HUES6 (cell line): ENCODE results near the gene NDUFS4.
"Not testable (repeated sequence)": the region's sequence is repeated elsewhere in the genome, so short reads cannot be mapped to it uniquely, and the experiment has no call there.

ENCODE experiments used
- H3K27ac ChIP-seq: 2 replicates; pipeline ENCODE4 v1.7.0; 2013; ENCODE audit warnings: low read depth, mild to moderate bottlenecking, low read length, inconsistent platforms
- H3K27me3 ChIP-seq: 2 replicates; pipeline ENCODE4 v1.6.1; 2013; ENCODE audit warnings: low read length; ENCODE audit not compliant: control insufficient read depth, insufficient read depth
- H3K36me3 ChIP-seq: 2 replicates; pipeline ENCODE4 v1.6.1; 2013; ENCODE audit warnings: low read length; ENCODE audit not compliant: control insufficient read depth, insufficient read depth
- H3K4me1 ChIP-seq: 2 replicates; pipeline ENCODE4 v1.6.1; 2013; ENCODE audit warnings: low read length; ENCODE audit not compliant: control insufficient read depth, insufficient read depth
- H3K4me3 ChIP-seq: 2 replicates; pipeline ENCODE4 v1.5.1; 2013; ENCODE audit warnings: low read depth, low read length
- H3K9ac ChIP-seq: one replicate; pipeline ENCODE4 v1.6.1; 2013; ENCODE audit warnings: mild to moderate bottlenecking, low read length
- H3K9me3 ChIP-seq: 2 replicates; pipeline ENCODE4 v1.6.1; 2013; ENCODE audit warnings: low read depth, low read length; ENCODE audit not compliant: control insufficient read depth, insufficient read depth

Gene NDUFS4

GRCh38 chr5:53548501-53548900 is 11.9 kb upstream of the NDUFS4 start:
- H3K9ac ChIP-seq, H3K27me3 ChIP-seq, H3K36me3 ChIP-seq, H3K4me3 ChIP-seq, H3K27ac ChIP-seq, H3K9me3 ChIP-seq: not testable (repeated sequence)
- peaks cover 36% of the 10 kb centered on the region for H3K4me1 ChIP-seq

DNA sequence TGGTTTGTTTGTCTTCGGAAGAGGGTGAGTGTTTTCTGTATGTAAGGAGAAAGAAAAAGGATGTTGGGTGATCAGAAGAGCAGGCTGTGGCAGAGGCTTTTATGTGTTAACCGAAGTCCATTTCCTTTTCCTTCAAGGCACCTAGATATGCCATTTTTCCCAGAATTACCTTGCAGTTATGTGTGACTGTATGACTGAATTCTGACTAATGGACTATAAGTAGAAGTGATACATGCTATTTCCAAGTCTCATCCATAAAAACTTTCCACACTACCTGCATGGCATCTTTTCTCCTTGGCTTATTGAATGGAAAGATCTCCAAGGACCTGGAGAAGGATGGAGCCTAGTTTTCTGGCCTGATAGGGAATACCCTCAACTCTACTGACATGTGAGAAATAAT is 10.6 kb upstream of the NDUFS4 start:
- 0 out of 2 replicates have a peak, but pooled peaks cover 2% of the 10 kb centered on the region for H3K9me3 ChIP-seq
- H3K27me3 ChIP-seq, result no peaks in the 10 kb centered on the region
- no peak overlapping the region for H3K27ac ChIP-seq
- no peak overlapping the region for H3K4me3 ChIP-seq
- H3K9ac ChIP-seq, result no peak overlapping the region
- H3K4me1 ChIP-seq, result peaks cover 24% of the 10 kb centered on the region
- no peaks in the 10 kb centered on the region for H3K36me3 ChIP-seq

DNA sequence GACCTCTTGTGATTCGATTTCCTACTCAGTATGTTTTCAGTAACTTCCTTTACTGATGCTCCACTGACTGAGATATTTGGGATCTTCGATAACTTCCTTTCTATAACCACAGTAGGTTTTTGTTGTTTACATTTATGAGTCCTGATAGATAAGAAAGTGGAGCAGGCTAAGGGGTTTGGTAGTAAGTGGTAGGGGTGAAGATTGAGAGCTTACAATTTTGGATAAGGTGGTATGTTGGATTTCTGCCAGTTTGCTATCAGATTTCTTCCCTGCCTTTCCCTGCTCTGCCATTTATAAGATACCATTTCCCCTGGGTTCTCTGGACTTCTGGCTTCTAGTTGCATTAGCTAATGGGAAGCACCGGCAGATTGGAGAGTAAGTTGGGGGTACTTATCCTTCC is 7.9 kb upstream of the NDUFS4 start:
- H3K4me1 ChIP-seq, result no peaks in the 10 kb centered on the region
- H3K27ac ChIP-seq, result no peak overlapping the region
- H3K9me3 ChIP-seq, result 0 out of 2 replicates have a peak, but pooled peaks cover 2% of the 10 kb centered on the region
- H3K27me3 ChIP-seq, result no peaks in the 10 kb centered on the region
- no peak overlapping the region for H3K9ac ChIP-seq
- no peak overlapping the region for H3K4me3 ChIP-seq
- no peaks in the 10 kb centered on the region for H3K36me3 ChIP-seq

GRCh38 chr5:53554444-53554843 is 6.0 kb upstream of the NDUFS4 start:
- Histone ChIP-seq H3K36me3 (no peaks in the 10 kb centered on the region), H3K27ac (no peak overlapping the region)

DNA sequence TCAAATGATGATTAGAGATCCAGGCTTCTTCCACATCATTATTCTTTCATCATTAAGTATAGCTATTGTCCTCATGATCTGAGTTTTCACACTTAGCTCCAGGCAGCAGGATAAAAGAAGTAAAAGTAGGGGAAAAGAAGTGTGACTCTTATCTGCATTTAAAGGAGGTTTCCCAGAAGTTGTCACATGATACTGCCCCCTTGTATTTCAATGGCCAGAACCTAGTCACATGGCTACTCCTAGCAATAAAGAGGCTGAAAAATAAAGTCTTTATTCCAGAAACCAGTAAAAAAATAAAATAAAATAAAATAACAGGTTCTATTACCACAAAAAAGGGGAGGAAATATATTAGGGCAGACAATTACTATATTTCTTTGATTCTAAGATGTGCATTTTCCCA is 5.3 kb upstream of the NDUFS4 start:
- H3K9ac ChIP-seq, result no peak overlapping the region
- no peaks in the 10 kb centered on the region for H3K27me3 ChIP-seq

More at GRCh38 chr5:53554444-53554843, 6.0 kb upstream of the NDUFS4 start:
- H3K27me3 ChIP-seq, result no peaks in the 10 kb centered on the region
- H3K4me1 ChIP-seq, result no peaks in the 10 kb centered on the region
- peaks cover 10% of the 10 kb centered on the region for H3K9me3 ChIP-seq
- H3K4me3 ChIP-seq, result no peak overlapping the region
- no peak overlapping the region for H3K9ac ChIP-seq

GRCh38 chr5:53556001-53556400 is 4.4 kb upstream of the NDUFS4 start:
- Histone ChIP-seq H3K4me3 (no peak overlapping the region), H3K27ac (no peak overlapping the region), H3K36me3 (no peaks in the 10 kb centered on the region), H3K9ac (no peak overlapping the region), H3K27me3 (no peaks in the 10 kb centered on the region), H3K4me1 (no peaks in the 10 kb centered on the region), H3K9me3 (peaks cover 12% of the 10 kb centered on the region)

More for the DNA sequence above, 5.3 kb upstream of the NDUFS4 start:
- Histone ChIP-seq H3K27ac (no peak overlapping the region), H3K4me3 (no peak overlapping the region), H3K9me3 (peaks cover 12% of the 10 kb centered on the region), H3K36me3 (no peaks in the 10 kb centered on the region), H3K4me1 (no peaks in the 10 kb centered on the region)

GRCh38 chr5:53557386-53557785 is 3.1 kb upstream of the NDUFS4 start:
- peaks cover 12% of the 10 kb centered on the region for H3K9me3 ChIP-seq
- H3K9ac ChIP-seq, result no peak overlapping the region
- H3K36me3 ChIP-seq, result no peaks in the 10 kb centered on the region
- H3K27me3 ChIP-seq, result no peaks in the 10 kb centered on the region
- no peaks in the 10 kb centered on the region for H3K4me1 ChIP-seq
- no peak overlapping the region for H3K27ac ChIP-seq
- no peak overlapping the region for H3K4me3 ChIP-seq

DNA sequence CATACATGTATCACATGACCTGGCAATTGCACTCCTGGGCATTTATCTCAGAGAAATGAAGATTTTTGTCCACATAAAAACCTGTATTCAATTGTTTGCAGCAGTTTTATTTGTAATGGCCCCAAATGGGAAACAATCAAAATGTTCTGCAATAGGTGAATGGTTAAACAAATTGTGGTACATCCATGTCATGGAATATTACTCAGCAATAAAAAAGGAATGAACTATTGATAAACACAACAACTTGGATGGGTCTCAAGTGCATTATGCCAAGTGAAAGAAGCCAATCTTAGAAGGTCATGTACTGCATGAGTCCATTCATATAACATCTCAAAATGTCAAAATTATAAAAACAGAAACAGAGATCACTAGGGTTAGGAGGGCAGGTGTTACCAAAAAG is 1.5 kb upstream of the NDUFS4 start:
- no peak overlapping the region for H3K9ac ChIP-seq
- no peak overlapping the region for H3K27ac ChIP-seq
- no peaks in the 10 kb centered on the region for H3K4me1 ChIP-seq

GRCh38 chr5:53560028-53560427 is 411 bp upstream of the NDUFS4 start:
- Histone ChIP-seq H3K9ac (peak overlapping the region; percentile 90), H3K4me3 (peak overlapping the region; percentile 82), H3K27me3 (no peaks in the 10 kb centered on the region), H3K9me3 (peaks cover 12% of the 10 kb centered on the region), H3K36me3 (no peaks in the 10 kb centered on the region), H3K27ac (peak overlapping the region; percentile 83), H3K4me1 (no peaks in the 10 kb centered on the region)

More for the DNA sequence above, 1.5 kb upstream of the NDUFS4 start:
- H3K36me3 ChIP-seq, result no peaks in the 10 kb centered on the region
- H3K27me3 ChIP-seq, result no peaks in the 10 kb centered on the region
- peaks cover 12% of the 10 kb centered on the region for H3K9me3 ChIP-seq
- H3K4me3 ChIP-seq, result no peak overlapping the region

- Histone ChIP-seq H3K9me3 (no peaks in the 10 kb centered on the region; the same call in 1 of the 2 replicates), H3K36me3 (peaks cover 3% of the 10 kb centered on the region; the same call in 1 of the 2 replicates), H3K4me3 (no peak overlapping the region), H3K27me3 (no peaks in the 10 kb centered on the region), H3K27ac (no peak overlapping the region), H3K9ac (no peak overlapping the region), H3K4me1 (no peaks in the 10 kb centered on the region)
Observed at GRCh38 chr5:53568401-53568800, 8.0 kb downstream of the NDUFS4 start.

GRCh38 chr5:53568871-53569270 is 8.4 kb downstream of the NDUFS4 start:
- no peaks in the 10 kb centered on the region for H3K27me3 ChIP-seq
- no peak overlapping the region for H3K4me3 ChIP-seq
- H3K27ac ChIP-seq, result no peak overlapping the region
- no peaks in the 10 kb centered on the region; the same call in 1 of the 2 replicates for H3K9me3 ChIP-seq
- H3K36me3 ChIP-seq, result peaks cover 3% of the 10 kb centered on the region; the same call in 1 of the 2 replicates
- no peaks in the 10 kb centered on the region for H3K4me1 ChIP-seq
- no peak overlapping the region for H3K9ac ChIP-seq

DNA sequence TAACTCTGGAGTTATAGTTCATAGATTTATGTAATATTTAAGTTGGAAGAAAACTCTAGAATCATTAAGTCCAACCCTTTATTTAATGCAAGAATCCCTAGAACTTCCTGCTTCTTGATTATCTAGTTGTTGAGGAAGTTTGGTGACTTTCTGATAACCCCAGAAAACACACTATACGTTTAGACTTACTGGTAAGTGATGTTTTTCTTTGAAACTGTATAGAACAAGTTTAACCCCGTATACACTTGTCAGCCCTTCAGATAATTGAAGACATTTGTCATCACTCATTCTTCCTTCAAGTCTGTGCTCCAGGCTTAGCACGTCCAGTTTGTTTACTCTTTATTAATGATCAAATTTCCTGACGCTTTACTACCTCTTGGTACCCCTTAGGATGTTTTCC is 9.0 kb downstream of the NDUFS4 start:
- Histone ChIP-seq H3K4me3 (no peak overlapping the region), H3K4me1 (no peaks in the 10 kb centered on the region), H3K36me3 (peaks cover 3% of the 10 kb centered on the region; the same call in 1 of the 2 replicates), H3K9ac (no peak overlapping the region), H3K27me3 (no peaks in the 10 kb centered on the region), H3K9me3 (no peaks in the 10 kb centered on the region; the same call in 1 of the 2 replicates), H3K27ac (no peak overlapping the region)
